Measurements from ENCODE around the gene COG4. TPM values are rescaled to one million over a fixed set of nuclear protein-coding genes. Genes with fewer than 3 reads are reported as not detected.

COG4 gene
- total RNA-seq, 2 experiments from 2014 or later, result 15.9 to 19.3 TPM

- no peaks in the 10 kb centered on the region for H3K9me3 ChIP-seq (ENCODE audit: control insufficient read depth in 1 of 2, insufficient read depth in 1 of 2, low read length in 2 of 2)
- ChIA-PET CTCF (no interaction called here), POLR2A (no interaction called here)
- peaks cover 69% of the 10 kb centered on the region for H3K36me3 ChIP-seq (ENCODE audit: insufficient read depth, low read length)
- H3K4me3 ChIP-seq (ENCODE audit: low read length), result no peak overlapping the region
- TF ChIP-seq CTCF (IDR thresholded peaks at IDR 0.05), result no peak
- H3K4me1 ChIP-seq (ENCODE audit: insufficient read depth, low read length), result no peaks in the 10 kb centered on the region
- no peaks in the 10 kb centered on the region for H3K27me3 ChIP-seq (ENCODE audit: control insufficient read depth in 1 of 2, insufficient read depth in 2 of 2, low read length in 2 of 2)
- ATAC-seq (ENCODE audit: poor library complexity) (no peak), DNase-seq (no peak)
- no peaks in the 10 kb centered on the region for H3K27me3 Mint-ChIP-seq
- intact Hi-C loops (cut with DNase I, micrococcal nuclease), result no loop called here
- no peaks in the 10 kb centered on the region for H3K9me3 Mint-ChIP-seq
- H3K27ac Mint-ChIP-seq, result peak overlapping the region; percentile 53
- H3K36me3 Mint-ChIP-seq (ENCODE audit: low read depth), result peaks cover 72% of the 10 kb centered on the region
- H3K4me3 Mint-ChIP-seq, result no peak overlapping the region
- no peak overlapping the region for H3K27ac ChIP-seq (ENCODE audit: low read depth in 1 of 2, low read length in 2 of 2)
- peaks cover 5% of the 10 kb centered on the region for H3K4me1 Mint-ChIP-seq (ENCODE audit: low read depth)
Measured at GRCh38 chr16:70571623-70572022, 48.3 kb upstream of the COG4 start.

- H3K27ac Mint-ChIP-seq, result no peak overlapping the region
- ChIA-PET POLR2A (no interaction called here), CTCF (no interaction called here)
- Histone ChIP-seq H3K9me3 (ENCODE audit: control insufficient read depth in 1 of 2, insufficient read depth in 1 of 2, low read length in 2 of 2) (no peaks in the 10 kb centered on the region), H3K27me3 (ENCODE audit: control insufficient read depth in 1 of 2, insufficient read depth in 2 of 2, low read length in 2 of 2) (no peaks in the 10 kb centered on the region), H3K4me1 (ENCODE audit: insufficient read depth, low read length) (no peaks in the 10 kb centered on the region), H3K36me3 (ENCODE audit: insufficient read depth, low read length) (peaks cover 75% of the 10 kb centered on the region), H3K4me3 (ENCODE audit: low read length) (no peak overlapping the region), H3K27ac (ENCODE audit: low read depth in 1 of 2, low read length in 2 of 2) (no peak overlapping the region)
- no peaks in the 10 kb centered on the region for H3K27me3 Mint-ChIP-seq
- ATAC-seq (ENCODE audit: poor library complexity), result no peak
- no peak for DNase-seq
- no peaks in the 10 kb centered on the region for H3K9me3 Mint-ChIP-seq
- H3K4me3 Mint-ChIP-seq, result no peak overlapping the region
- no peak for TF ChIP-seq CTCF (IDR thresholded peaks at IDR 0.05)
- intact Hi-C loops (cut with DNase I, micrococcal nuclease), result no loop called here
- H3K4me1 Mint-ChIP-seq (ENCODE audit: low read depth), result no peaks in the 10 kb centered on the region
- H3K36me3 Mint-ChIP-seq (ENCODE audit: low read depth), result peaks cover 78% of the 10 kb centered on the region
Measured at GRCh38 chr16:70570967-70571570, 47.7 kb upstream of the COG4 start.

GRCh38 chr16:70569752-70570151 lies 46.4 kb upstream of the COG4 start:
- DNase-seq, result no peak
- no peak for ATAC-seq (ENCODE audit: poor library complexity)
- no peaks in the 10 kb centered on the region for H3K27me3 ChIP-seq (ENCODE audit: control insufficient read depth in 1 of 2, insufficient read depth in 2 of 2, low read length in 2 of 2)
- Mint-ChIP-seq H3K36me3 (ENCODE audit: low read depth) (peaks cover 90% of the 10 kb centered on the region), H3K27ac (no peak overlapping the region), H3K9me3 (no peaks in the 10 kb centered on the region), H3K4me1 (ENCODE audit: low read depth) (no peaks in the 10 kb centered on the region), H3K27me3 (no peaks in the 10 kb centered on the region), H3K4me3 (no peak overlapping the region)
- H3K4me1 ChIP-seq (ENCODE audit: insufficient read depth, low read length), result no peaks in the 10 kb centered on the region
- CTCF ChIA-PET, result no interaction called here
- no peaks in the 10 kb centered on the region for H3K9me3 ChIP-seq (ENCODE audit: control insufficient read depth in 1 of 2, insufficient read depth in 1 of 2, low read length in 2 of 2)
- POLR2A ChIA-PET, result no interaction called here
- intact Hi-C loops (cut with DNase I, micrococcal nuclease), result no loop called here
- TF ChIP-seq CTCF (IDR thresholded peaks at IDR 0.05), result no peak
- H3K36me3 ChIP-seq (ENCODE audit: insufficient read depth, low read length), result peaks cover 88% of the 10 kb centered on the region
- no peak overlapping the region for H3K4me3 ChIP-seq (ENCODE audit: low read length)
- no peak overlapping the region for H3K27ac ChIP-seq (ENCODE audit: low read depth in 1 of 2, low read length in 2 of 2)
